ENCODE measurements around the gene AP1G2.

The AP1G2 gene

DNA sequence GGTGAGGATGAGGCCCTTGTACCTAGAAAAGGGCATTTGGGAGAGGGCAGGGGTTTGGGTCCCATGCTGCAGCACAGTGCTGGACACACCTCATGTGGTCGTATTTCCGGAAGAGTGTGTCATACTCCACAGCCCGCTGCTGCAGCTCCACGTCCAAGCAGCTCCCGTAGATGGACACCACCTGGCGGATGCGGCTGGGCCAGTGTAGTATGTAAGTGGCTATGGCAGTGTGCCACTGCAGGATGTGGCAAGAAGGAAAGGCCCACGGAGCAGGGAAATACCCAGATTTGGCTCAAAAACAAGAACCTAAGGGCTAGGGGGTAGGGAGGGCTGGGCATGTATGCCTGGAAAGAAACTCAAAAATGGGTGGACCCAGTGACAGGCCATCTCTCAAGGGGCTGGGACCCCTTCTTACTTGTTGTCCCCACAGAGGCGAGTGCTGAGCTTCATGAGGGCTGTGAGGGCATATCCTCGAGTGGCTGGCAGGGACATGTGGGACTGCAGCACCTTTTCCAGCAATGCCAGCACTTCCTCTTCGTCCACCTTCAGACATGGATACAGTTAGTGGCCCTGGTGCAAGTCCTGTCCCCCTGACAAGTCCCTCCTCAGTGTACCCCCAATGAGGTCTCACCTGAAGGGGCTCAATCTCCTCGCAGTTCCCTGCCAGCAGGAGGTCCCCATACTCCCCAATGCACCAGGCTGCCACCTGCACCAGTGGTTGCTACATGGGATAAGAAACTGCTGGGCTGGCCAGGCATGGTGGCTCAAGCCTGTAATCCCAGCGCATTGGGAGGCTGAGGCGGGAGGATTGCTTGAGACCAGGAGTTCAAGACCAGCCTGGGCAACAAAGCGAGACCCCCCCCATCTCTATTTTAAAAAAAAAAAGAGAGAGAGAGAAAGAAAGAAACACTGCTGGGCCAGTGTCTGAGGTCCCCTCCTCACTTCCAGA lies 5.4 kb downstream of the AP1G2 start:
- Mint-ChIP-seq H3K27me3 (no peaks in the 10 kb centered on the region), H3K27ac (peak overlapping the region; percentile 77), H3K4me3 (no peak overlapping the region), H3K36me3 (peaks cover 31% of the 10 kb centered on the region), H3K4me1 (peaks cover 47% of the 10 kb centered on the region), H3K9me3 (no peaks in the 10 kb centered on the region)
- no peak for DNase-seq (ENCODE audit: low spot score in 2 of 2)
- no peak for ATAC-seq (ENCODE audit: low read depth)

DNA sequence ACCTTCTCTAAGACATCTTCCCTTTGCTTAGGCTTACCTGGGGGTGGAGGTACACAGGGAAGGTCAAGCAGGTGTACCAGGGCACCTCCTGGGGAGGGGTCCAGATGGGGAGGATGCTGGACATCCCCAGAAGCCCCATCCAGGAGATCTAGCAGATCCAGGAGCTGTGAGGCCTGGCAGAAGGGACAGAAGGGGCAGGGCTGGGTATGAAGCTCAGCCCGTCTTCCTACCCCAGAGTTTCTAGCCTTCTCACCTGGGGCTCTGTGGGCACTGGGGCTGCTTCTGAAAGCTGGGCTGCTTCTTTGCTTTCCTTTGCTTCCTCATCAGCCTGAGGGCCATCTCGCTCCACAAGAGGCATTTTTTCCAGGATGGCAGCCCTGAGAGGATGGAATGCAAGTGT lies 6.3 kb downstream of the AP1G2 start:
- ATAC-seq (ENCODE audit: low read depth) (no peak), DNase-seq (ENCODE audit: low spot score in 2 of 2) (no peak)
- peak overlapping the region; percentile 77 for H3K27ac Mint-ChIP-seq
- no peaks in the 10 kb centered on the region for H3K9me3 Mint-ChIP-seq
- H3K4me3 Mint-ChIP-seq: no peak overlapping the region
- H3K27me3 Mint-ChIP-seq: no peaks in the 10 kb centered on the region
- H3K36me3 Mint-ChIP-seq: peaks cover 31% of the 10 kb centered on the region
- H3K4me1 Mint-ChIP-seq: peaks cover 48% of the 10 kb centered on the region

DNA sequence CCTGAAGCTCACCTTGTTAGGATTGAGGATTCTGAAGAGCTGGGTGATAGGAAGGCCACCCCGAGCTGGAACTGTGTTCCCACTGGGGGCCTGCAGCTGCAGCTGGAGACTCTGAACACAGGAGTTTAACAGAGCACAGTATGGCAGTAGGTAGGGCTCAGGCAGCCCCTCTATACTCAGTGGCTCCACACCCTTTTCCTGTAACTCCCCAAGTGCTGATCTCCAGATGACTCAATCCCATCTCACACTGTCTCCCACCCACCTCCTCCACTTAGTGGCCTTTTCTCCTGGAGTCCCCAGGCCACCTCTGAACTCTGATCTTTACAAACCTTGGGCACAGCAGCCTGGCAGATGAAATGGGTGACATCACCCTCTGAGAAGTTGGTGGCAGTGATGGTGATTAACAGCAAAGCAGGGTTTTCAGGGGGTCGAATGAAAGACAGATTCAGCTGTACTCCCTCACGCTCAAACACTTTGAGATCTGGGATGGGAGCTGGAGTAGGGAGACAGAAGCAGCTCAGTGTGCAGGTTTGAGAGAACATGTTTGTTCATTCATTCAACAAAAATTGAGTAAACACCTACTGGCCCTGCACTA lies 7.6 kb downstream of the AP1G2 start:
- H3K36me3 Mint-ChIP-seq: peaks cover 31% of the 10 kb centered on the region
- DNase-seq (ENCODE audit: low spot score in 2 of 2): no peak
- no peak overlapping the region for H3K4me3 Mint-ChIP-seq
- H3K27me3 Mint-ChIP-seq: no peaks in the 10 kb centered on the region
- H3K27ac Mint-ChIP-seq: no peak overlapping the region
- peaks cover 50% of the 10 kb centered on the region for H3K4me1 Mint-ChIP-seq
- no peak for ATAC-seq (ENCODE audit: low read depth)
- no peaks in the 10 kb centered on the region for H3K9me3 Mint-ChIP-seq

DNA sequence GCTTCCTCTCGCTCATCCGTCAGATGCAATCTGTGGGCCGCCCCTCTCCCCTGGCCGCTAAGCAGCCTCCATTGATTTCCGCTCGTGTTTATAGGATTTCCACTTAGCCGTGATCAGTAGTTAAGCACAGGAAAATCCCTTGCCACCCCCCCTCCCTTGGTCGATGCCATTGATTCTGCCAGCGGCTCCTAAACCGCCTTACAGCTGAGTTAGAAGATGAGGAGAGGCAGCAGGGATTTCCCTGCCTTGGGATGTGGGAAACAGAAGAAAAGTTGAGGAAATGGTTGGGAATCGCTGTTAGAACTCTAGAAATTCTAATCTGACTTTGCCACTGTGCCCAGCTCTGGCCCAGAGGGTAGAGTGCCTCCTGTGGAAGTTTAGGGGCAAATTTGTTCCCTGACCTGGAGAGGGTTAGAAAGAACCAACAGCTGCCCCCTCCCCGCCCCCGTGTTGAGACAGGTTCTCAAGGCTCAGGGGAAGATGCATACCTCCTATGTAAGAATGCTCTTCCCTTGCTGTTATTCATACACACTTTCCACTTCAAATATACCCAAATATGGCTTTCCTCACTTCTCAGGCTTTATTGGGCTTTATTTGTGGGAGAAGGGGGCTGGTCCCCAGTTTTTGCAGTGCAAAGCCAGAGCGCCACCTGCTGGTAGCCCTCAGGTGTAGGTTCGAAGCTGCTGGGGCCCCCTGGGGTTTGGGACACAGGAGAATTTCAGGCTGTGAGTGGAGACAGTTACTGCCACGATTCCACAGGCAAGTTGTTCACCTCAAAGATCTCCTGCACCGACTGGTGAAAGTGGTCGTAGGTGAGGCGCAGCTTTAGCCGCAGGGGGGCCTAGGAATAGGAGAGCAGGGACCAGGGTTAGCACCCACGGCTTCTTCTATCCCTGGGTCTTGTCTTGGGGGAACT lies 8.3 kb downstream of the AP1G2 start:
- DNase-seq (ENCODE audit: low spot score in 2 of 2): peak; percentile 61 to 69
- ATAC-seq (ENCODE audit: low read depth): no peak
- H3K27ac Mint-ChIP-seq: no peak overlapping the region

DNA sequence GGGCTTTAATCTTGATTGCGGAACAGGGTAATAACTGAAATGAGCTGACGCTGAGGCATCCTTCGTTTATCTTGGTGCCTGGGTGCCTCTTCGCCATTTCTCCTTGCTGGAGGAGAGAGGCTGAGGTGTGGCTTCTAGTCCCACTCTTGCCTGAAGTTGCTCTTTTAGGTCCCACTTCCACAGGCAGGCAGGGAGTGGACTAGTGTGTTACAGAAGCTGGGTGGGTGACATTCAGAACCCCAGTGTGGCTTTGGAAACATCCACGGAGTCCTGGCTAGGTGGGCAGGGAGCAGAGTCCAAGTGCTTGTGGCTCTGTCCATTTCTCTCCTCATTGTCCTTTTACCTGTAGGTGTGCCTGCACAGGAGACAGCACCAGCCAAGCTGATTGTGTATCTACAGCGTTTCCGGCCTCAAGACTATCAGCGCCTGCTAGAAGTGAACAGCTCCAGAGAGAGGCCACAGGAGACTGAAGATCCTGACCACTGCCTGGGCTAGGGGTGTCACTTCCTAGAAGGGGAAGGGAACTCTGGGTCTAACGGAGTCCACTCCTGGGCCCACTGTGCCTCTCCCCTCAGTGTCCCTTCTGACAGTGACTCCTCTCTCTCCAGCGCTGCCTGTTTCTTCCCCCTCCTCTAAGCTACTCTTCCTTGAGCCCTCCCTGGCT lies 9.1 kb downstream of the AP1G2 start:
- peaks cover 44% of the 10 kb centered on the region for H3K4me1 Mint-ChIP-seq
- no peak for DNase-seq (ENCODE audit: low spot score in 2 of 2)
- peak overlapping the region; percentile 51 for H3K27ac Mint-ChIP-seq

More for the DNA sequence above, 8.3 kb downstream of the AP1G2 start:
- peaks cover 49% of the 10 kb centered on the region for H3K4me1 Mint-ChIP-seq
- H3K4me3 Mint-ChIP-seq: no peak overlapping the region
- H3K27me3 Mint-ChIP-seq: no peaks in the 10 kb centered on the region
- peaks cover 26% of the 10 kb centered on the region for H3K36me3 Mint-ChIP-seq
- no peaks in the 10 kb centered on the region for H3K9me3 Mint-ChIP-seq

DNA sequence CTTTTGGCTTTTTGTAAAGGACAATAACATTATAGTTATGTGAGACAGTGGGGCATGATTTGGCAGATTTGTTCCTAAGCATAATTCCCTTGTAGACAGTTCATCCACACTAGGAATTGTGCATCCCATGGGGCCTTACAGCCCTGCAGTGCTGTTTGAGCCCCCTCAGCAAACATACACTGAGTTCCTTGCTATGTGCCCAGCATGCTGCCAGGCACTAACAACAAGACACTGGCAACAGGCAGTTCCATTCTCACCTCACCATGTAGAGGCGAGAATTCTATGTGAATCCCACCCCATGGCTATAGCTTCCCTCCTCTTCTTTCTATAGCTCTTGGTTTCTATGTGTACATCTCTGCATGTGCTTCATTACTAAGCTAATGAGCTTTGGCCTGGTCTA lies 9.6 kb downstream of the AP1G2 start:
- H3K4me3 Mint-ChIP-seq: peak overlapping the region; percentile 33
- H3K36me3 Mint-ChIP-seq: peaks cover 19% of the 10 kb centered on the region
- H3K9me3 Mint-ChIP-seq: no peaks in the 10 kb centered on the region
- DNase-seq (ENCODE audit: low spot score in 2 of 2) (no peak), ATAC-seq (ENCODE audit: low read depth) (no peak)
- H3K27me3 Mint-ChIP-seq: no peaks in the 10 kb centered on the region
- peak overlapping the region; percentile 51 for H3K27ac Mint-ChIP-seq
- H3K4me1 Mint-ChIP-seq: peaks cover 40% of the 10 kb centered on the region

More for the DNA sequence above, 9.1 kb downstream of the AP1G2 start:
- no peak for ATAC-seq (ENCODE audit: low read depth)
- Mint-ChIP-seq H3K27me3 (no peaks in the 10 kb centered on the region), H3K9me3 (no peaks in the 10 kb centered on the region), H3K4me3 (no peak overlapping the region), H3K36me3 (peaks cover 21% of the 10 kb centered on the region)

DNA sequence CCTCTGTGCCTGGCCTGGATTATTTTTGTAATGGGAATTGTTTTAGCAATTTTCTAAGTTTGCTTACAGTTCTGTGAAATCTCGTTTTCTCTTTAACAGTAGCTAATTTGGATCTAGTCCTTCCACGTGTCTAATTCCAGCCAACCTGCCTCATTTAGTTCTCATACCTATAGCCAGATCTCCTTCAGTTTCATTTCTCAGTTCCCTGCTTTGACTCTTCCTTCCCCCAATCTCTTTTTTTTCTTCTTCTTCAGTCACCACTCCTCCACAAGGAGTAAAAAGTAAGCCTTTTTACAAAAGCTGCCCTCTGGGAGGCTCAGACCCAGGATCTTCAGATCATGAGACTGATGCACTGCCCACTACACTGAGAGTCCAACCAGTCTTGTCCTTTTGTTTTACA lies 10.1 kb downstream of the AP1G2 start:
- Mint-ChIP-seq H3K36me3 (peaks cover 16% of the 10 kb centered on the region), H3K27ac (peak overlapping the region; percentile 51), H3K27me3 (no peaks in the 10 kb centered on the region), H3K9me3 (no peaks in the 10 kb centered on the region), H3K4me1 (peaks cover 37% of the 10 kb centered on the region), H3K4me3 (peak overlapping the region; percentile 33)
- ATAC-seq (ENCODE audit: low read depth) (no peak), DNase-seq (ENCODE audit: low spot score in 2 of 2) (no peak)

DNA sequence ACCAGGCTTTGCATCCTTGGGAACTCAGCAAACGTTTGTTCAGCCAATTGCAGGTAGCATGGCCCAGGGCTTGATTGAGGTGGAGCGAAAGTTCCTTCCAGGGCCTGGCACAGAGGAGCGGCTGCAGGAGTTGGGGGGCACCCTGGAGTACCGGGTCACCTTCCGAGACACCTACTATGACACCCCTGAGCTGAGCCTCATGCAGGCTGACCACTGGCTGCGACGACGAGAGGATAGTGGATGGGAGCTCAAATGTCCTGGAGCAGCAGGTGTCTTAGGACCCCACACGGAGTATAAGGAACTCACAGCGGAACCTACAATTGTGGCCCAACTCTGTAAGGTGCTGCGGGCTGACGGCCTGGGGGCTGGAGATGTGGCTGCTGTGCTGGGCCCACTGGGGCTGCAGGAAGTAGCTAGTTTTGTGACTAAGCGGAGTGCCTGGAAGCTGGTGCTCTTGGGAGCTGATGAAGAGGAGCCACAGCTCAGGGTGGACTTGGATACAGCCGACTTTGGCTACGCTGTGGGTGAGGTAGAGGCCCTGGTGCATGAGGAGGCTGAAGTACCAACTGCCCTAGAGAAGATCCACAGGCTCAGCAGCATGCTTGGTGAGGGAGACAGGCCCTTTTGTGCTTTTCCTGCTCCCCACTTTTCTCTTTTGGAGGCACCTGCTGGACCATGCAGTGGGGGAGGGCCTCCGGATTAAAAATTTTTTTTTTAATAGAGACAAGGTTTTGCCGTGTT lies 10.7 kb downstream of the AP1G2 start:
- DNase-seq (ENCODE audit: low spot score in 2 of 2) (no peak), ATAC-seq (ENCODE audit: low read depth) (no peak)
- Mint-ChIP-seq H3K27me3 (no peaks in the 10 kb centered on the region), H3K4me1 (peaks cover 38% of the 10 kb centered on the region), H3K36me3 (peaks cover 16% of the 10 kb centered on the region), H3K4me3 (peak overlapping the region; percentile 98), H3K27ac (peak overlapping the region; percentile 93), H3K9me3 (no peaks in the 10 kb centered on the region)

DNA sequence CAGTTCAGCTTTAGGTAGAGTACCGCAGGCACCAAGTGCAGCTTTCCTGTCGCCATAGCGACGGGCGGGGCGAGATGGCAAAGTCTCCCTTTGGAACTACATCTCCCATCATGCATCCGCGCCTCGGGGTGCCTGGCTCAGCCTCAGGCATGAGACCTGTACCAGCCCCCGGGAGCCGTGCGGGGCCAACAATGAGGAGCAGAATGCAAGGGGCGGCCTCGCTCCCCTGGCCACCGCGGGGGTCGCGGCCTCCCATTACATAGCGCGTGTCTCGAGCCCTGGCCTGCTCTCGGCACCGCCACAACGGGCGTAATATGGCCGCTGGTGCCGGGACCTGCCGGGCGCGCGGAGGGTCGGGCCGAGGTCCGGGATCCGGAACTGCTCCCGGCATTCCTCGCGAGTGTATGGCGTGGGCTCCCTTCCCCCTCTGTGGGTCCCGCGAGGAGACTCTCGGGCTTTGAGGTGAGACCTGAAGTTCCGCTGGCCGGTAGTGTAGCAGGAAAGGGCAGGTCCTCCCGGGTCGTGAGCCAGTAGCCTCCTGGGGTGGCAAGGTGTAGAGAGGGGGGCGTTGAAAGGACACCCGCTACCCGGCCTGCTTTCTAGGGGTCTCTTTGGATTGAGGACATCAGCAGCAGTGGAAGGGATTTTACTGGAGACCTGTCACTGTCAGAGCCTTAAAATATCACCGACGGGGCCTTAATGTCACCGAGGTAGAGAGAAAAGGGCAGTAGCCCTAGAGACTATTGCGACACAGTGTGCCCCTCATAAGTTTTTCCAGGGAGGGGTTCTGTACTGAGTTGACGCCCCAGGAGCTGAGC lies 11.5 kb downstream of the AP1G2 start, which contains the start of gene THTPA:
TSS of gene THTPA (plus strand) at position 390 of the 818 bp plus-strand sequence. CDS start 487 bp downstream, outside the sequence.
- H3K27ac Mint-ChIP-seq: peak within 1 kb of the TSS; percentile 93
- H3K27me3 Mint-ChIP-seq: no peaks in the 10 kb centered on the region
- peaks cover 37% of the 10 kb centered on the region for H3K4me1 Mint-ChIP-seq
- H3K36me3 Mint-ChIP-seq: peaks cover 12% of the 10 kb centered on the region
- peak; percentile 85 for ATAC-seq (ENCODE audit: low read depth)
- peak within 1 kb of the TSS; percentile 98 for H3K4me3 Mint-ChIP-seq
- peak; percentile 85 to 89 for DNase-seq (ENCODE audit: low spot score in 2 of 2)
- H3K9me3 Mint-ChIP-seq: no peaks in the 10 kb centered on the region

DNA sequence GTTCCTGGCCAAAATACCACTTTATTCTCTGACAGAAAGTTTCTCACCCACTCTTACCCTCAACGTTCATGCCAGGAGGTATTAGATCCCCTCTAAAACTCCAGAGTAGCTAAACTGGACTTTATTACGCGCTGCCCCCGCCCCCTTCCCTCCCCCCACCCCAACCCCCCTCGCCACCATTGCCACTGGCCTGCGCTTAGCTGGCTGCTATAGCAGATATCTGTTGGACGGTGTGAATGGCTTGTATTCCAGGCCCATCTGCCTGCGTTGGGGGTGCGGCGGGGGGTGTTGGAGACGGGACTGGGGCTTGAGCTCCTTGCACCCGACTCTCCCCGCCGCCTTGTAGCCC lies 12.1 kb downstream of the AP1G2 start:
- Mint-ChIP-seq H3K4me3 (peak overlapping the region; percentile 98), H3K9me3 (no peaks in the 10 kb centered on the region), H3K27ac (peak overlapping the region; percentile 93), H3K4me1 (peaks cover 33% of the 10 kb centered on the region), H3K27me3 (no peaks in the 10 kb centered on the region), H3K36me3 (peaks cover 7% of the 10 kb centered on the region)
- no peak for DNase-seq (ENCODE audit: low spot score in 2 of 2)
- ATAC-seq (ENCODE audit: low read depth): no peak

DNA sequence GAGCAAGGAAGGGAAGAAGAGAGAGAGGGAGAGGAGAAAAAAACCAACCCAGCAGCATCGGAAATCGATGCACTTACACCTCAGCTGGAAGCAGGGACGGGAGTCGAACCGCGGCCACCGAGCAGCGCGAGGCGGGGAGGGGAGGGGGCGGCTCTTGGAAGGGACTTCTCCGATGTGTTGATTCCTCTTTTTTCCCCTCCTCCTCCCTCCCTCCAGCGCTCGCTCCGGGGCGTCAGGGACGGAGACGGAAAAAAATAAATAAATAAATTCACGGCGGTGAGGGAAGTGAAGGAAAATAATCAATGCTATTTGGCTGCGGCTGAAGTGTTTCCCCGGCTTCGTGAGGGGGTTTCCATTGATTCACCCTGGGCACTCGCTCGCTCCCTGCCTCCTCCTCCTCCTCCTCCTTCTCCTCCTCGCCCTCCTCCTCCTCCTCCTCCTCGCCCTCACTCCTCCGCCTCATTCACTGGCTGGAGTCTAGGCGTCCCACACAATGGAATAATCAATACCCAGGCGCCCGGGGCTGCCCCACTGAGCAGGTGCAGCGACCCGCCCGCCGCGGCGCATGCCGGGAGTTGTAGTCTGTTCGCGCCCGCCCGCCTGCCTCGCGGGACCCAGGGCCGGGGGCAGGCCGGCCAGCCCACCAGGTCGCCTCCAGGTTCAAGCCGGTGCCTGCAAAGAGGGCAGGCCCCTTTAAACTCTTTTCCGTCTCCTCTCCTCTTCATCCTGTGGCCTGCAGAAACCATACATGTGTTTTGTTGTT lies 16.1 kb downstream of the AP1G2 start, which contains the start of gene ZFHX2:
TSS of gene ZFHX2 (minus strand) at position 500 of the 763 bp plus-strand sequence. CDS start 16,440 bp downstream, outside the sequence.
- H3K4me3 Mint-ChIP-seq: peak within 1 kb of the TSS; percentile 21
- H3K27ac Mint-ChIP-seq: no peak within 1 kb of the TSS
- no peaks in the 10 kb centered on the region for H3K36me3 Mint-ChIP-seq
- no peaks in the 10 kb centered on the region for H3K27me3 Mint-ChIP-seq
- no peaks in the 10 kb centered on the region for H3K9me3 Mint-ChIP-seq
- H3K4me1 Mint-ChIP-seq: peaks cover 11% of the 10 kb centered on the region
- ATAC-seq (ENCODE audit: low read depth) (peak; percentile 50), DNase-seq (ENCODE audit: low spot score in 2 of 2) (peak; percentile 44 to 74)

All from memory B cell (primary cell).